HG03045 (cell line): ENCODE results near the gene HIF1A.
"Not testable (repeated sequence)": the region's sequence is repeated elsewhere in the genome, so short reads cannot be mapped to it uniquely, and the experiment has no call there.

Experiments used
- ATAC-seq: cut with Tn5 transposase; IDR thresholded peaks from one replicate; pipeline ENCODE4 v1.9.1; 2021; ENCODE audit warnings: mild to moderate bottlenecking, moderate library complexity; ENCODE audit not compliant: unreplicated experiment

HIF1A gene

GRCh38 chr14:61694830-61695694 lies at the start of gene HIF1A:
Gene HIF1A, plus strand, starts transcription at chr14:61695513. Its CDS starts 292 bp downstream, at chr14:61695805.
- ATAC-seq: peak; percentile 93

GRCh38 chr14:61646366-61647116 lies 48.8 kb upstream of the HIF1A start:
- no peak for ATAC-seq

GRCh38 chr14:61647704-61648103 lies 47.6 kb upstream of the HIF1A start:
- no peak for ATAC-seq

GRCh38 chr14:61648377-61648776 lies 46.9 kb upstream of the HIF1A start:
- no peak for ATAC-seq

DNA sequence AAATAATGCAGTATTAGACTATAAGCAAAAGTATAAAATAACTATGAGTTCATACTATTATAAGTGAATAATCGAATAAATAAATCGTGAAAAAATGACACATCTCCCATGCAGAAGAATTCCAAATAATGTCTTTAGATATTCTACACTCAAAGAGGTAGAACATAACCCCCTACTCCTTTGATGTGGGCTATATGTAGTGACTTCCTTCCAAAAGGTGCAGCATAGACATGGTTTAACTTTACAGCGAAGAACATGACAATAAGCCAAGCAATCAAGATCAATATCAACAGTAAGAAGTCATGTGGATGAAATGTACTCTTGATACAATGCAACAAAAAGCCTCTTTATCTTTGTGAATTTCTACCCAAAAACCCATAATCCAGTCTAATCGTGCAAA lies 46.0 kb upstream of the HIF1A start:
- no peak for ATAC-seq

GRCh38 chr14:61651355-61651754 lies 44.0 kb upstream of the HIF1A start:
- ATAC-seq: no peak

DNA sequence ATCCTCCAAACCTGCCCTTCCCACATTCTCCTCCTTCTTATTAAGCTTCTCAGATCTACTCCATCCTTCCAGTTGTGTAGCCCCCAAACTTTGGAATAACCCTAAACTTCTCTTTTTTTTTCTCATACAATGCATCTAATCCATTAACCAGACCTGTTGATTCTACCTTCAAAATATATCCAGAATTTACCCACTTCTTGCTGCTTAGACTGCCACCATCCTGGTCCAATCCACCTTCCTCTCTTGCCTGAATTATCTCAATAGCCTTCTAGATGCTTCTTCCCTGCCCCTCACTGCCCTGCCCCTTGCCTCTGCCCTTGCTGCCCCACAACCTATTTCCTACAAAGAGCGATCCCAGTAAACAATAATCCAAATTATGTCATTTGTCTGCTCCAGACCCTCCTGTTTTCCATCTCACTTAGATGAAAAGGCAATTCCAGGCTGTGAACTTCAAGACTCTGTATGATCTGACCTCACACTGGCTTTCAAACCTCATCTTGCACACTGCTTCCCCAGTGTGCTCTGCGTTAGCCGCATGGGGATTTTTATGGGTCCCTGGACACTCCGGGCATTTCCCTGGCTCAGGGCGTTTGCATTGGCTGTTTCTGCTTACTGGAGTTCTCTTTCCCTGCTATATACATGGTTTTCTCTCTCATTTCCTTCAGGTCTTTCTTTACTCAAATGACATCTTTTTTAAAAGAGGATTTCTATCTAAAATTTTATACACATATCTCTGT lies 42.6 kb upstream of the HIF1A start:
- ATAC-seq: no peak

DNA sequence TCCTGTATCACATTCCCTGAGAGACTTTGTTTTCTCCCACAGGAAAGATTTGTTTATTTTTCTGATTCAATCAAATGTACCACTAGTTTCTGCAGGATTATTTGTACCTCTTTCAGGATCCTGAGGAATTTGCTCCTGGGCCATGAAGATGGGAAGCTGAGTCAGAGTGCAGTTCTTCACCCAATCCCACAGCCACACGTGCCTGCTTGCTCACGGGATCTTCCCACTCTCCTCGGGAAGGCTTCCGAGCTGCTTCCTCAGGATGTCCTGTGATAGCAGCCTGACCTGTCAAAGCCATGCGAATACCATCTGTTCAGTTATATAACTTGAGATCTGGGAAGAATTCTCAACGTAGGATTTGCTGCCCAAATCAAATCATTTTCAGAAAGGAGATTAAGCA lies 41.8 kb upstream of the HIF1A start:
- no peak for ATAC-seq

DNA sequence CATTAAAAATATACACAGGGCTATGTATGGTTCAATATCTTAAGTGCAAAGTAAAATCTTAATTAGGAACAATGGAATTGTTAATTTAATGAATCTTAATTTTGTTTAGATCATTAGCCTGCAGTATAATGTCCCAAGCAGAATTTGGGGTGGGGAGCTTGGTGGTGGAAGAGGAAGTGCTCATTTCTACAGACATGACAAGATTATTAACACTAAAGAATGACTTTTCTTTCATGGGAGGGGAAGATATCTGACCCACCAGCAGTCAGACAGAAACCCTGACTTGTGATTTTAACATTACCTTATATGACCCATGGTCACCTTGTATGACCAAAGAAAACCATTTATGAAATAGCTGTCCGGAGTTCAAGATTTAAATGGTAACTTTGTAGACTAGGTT lies 41.3 kb upstream of the HIF1A start:
- ATAC-seq: no peak

GRCh38 chr14:61655777-61656176 lies 39.5 kb upstream of the HIF1A start:
- no peak for ATAC-seq

DNA sequence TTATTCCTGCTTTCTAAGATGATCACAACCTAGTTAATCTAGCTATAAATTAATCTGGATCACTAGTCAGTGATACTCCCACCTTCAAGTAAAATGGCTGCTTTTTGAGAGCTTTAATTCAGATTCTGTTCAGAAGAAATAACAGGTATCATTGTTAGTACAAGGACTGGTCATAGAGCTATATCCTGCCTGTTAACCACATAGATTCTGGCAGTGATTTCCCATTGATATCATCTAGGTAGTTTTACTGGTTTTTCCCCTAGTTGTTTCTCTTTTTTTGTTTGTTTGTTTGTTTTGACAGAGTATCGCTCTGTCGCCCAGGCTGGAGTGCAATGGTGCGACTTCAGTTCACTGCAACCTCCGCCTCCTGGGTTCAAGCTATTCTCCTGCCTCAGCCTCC lies 39.0 kb upstream of the HIF1A start:
- ATAC-seq: no peak

DNA sequence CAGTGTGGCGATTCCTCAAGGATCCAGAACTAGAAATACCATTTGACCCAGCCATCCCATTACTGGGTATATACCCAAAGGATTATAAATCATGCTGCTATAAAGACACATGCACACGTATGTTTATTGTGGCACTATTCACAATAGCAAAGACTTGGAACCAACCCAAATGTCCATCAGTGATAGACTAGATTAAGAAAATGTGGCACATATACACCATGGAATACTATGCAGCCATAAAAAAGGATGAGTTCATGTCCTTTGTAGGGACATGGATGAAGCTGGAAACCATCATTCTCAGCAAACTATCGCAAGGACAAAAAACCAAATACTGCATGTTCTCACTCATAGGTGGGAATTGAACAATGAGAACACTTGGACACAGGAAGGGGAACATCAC lies 37.2 kb upstream of the HIF1A start:
- ATAC-seq: not testable (repeated sequence)

- ATAC-seq: no peak
These were observed 35.7 kb upstream of the HIF1A start for GRCh38 chr14:61659582-61659981.

DNA sequence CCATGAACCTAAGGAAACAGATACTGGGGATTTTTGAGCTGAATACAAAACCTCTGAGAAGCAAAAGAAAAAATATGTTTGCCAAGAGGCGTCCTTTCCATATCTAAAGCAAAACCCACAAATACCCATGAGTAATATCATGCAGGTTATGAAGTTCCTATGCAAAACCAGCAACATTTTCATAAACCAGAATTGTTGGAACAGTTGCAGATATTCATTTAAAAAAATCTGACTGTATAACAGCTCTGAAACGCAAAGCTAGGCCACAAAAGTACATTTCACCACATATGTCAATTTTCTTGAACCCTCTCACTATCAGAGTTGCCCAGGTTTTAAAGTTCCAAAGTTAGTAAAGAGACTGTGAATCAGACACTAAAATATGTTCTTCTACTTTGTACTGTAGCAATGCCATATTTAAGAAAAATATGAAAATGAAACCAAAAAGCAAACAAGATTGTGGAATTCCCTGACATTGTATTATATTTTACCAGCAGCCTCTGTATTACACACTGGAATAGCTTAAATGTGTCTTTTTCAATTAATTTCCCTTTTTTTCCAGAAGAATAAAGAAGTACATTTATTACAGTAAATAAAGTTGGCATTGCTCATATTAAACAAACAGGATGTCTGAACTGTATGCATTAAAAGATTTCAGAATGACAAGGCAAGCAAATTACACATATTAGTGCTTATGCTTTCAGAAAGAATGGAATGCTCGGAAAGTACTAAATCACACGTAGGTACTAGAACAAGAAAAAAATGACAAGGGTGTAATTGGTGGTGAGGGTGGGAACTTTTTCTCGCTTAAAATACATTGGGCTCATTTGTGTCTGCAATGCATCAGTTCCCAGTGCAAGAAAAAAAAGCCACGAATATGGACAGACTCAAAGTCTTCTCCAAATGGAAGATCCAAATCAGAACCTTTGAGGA lies 33.6 kb upstream of the HIF1A start:
- ATAC-seq: peak; percentile 13

GRCh38 chr14:61662437-61663311 lies 32.6 kb upstream of the HIF1A start:
- peak; percentile 85 for ATAC-seq

DNA sequence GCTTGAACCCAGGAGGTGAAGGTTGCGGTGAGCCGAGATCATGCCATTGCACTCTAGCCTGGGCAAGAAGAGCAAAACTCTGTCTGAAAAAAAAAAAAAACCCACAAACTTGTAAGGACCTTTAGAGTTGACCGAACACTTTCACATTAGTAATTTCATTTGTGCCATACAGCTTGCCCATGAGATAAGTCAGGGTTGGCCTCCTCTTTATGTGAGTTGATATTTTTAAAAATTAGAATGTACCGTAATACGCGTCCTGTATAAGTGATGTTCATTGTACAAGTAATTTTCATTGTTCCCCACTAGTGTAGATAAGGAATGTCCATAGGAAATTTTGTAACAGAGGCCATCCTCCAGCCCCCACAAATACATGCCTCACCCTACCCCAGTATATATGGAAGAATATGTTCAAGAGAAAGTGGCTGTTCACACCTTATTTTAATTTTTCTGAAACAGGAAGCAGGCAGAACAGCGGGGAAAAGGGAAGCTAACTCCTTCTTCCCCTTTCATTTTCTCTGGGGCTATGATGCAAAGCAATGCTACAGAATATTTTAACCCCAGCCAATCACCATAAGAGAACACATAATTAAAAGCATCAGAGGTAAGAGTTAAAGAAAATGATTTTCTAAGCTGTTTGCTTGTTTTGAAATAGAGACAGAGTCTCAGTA lies 31.9 kb upstream of the HIF1A start:
- no peak for ATAC-seq

DNA sequence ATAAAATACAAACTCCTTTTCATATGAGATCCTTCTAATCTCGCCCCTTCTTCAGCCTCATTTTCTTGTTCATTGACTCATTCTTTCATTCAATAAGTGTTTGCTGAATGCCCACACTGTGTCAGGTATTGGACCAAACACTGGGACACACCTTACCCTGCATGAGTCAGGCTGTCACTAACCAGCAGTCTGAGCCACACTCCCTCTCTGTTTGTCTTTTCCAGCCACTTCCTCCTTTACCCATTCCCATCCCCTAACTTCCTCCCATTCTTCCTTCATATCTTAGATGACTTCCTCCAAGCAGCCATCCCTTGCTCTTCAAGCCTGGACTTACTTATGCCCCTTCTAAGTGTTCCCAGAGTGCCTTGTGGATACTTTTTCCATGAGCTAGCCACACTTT lies 27.0 kb upstream of the HIF1A start:
- no peak for ATAC-seq

DNA sequence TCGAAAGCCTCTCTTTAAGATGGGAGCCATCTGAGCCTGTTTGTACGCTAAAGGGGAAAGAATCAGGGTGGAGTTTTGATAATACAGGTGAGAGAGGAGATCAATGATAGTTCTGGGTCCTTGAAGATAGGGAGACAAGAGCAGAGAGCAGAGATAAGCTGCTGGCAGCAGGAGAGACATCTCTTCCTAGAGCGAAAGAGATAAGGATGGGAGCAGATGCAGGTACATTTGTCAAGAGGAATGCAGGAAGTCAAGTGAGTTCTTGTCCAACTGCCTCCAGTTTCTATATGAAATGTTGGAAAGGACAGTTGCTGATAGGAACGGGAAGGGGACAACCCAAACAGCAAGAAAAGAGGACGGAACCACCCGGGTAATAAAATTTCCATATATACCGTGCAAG lies 24.7 kb upstream of the HIF1A start:
- ATAC-seq: no peak

- ATAC-seq: peak; percentile 89
These were observed 24.2 kb upstream of the HIF1A start for GRCh38 chr14:61671082-61671481.
